HCEC 1CT (cell line): ENCODE data around the gene DNAJC27.

ENCODE experiments used
- DNase-seq: peaks from one replicate; pipeline ENCODE4 v3.0.0-alpha.2; 2017

Gene DNAJC27

DNA sequence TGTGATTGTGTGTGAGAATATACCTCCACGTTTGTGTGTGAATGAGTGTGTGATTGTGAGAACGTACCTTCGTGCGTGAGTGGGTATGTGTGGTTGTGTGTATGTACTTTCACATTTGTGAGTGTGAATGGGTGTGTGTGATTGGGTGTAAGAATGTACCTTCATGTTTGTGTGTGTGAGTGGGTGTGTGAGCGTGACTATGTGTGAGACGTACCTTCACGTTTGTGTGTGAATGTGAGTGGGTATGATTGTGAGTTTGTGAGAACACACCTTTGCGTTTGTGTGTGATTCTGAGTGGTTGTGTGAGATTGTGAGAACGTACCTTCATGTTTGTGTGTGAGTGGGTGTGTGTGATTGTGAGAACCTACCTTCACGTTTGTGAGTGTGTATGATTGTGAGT lies 45.9 kb downstream of the DNAJC27 start:
- no peak for DNase-seq

DNA sequence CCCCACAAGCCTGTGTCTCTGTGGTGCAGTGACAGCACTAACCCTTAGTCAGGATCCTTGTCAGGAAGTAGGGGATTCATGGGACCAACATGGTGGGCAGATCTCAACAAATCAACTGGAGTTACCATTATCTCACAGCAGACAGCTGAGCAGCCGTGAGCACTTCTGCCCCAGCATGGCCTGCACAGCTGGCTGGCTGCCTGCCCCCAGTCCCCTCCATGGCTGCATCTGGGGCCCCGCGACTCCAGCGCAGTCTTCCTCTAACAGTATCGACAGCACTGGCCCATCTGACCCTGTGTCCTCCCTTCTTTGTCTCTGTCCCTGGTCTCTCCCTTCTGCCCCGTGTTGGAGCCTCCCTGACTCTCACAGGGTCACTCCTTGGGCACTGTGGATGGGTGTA lies 47.0 kb downstream of the DNAJC27 start:
- no peak for DNase-seq

DNA sequence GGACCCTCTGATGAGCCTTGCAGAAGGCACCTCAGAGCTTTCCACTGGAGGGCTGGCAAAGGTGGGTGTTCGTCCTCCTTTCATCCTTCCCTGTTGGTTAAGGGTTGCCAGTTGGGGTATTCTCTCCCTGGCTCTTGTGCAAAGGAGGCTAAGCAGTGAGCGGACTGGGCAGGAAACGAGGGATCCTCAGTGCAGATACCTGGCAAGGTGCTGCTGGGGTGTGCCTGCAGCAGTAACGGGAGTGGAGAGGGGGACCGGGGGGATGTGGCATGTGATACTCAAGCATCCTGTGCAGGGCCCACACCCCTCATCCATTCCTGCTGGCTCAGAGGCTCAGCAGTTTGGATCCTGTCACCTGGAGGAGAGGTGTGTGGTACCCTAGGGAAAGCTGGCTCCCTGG lies 47.5 kb downstream of the DNAJC27 start:
- no peak for DNase-seq

DNA sequence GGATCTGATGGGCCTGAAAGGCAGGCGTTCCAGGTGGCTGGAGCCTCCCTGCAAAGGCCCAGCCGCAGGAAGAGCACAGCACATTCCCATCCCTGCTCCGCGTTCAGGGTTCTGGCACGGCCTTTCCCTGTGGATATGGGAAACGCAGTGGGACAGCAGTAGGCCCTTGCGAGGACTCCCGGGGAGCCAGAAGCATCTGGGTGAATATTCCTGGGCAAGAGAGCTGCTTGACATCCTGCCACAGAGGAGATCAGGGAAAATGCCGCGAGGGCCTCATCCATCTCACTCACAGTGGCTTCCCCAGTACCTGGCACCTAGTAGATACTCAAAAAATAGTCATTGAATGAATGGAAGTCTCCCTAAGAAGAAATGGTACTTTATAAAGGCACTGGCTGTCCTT lies 48.6 kb downstream of the DNAJC27 start:
- DNase-seq: no peak

DNA sequence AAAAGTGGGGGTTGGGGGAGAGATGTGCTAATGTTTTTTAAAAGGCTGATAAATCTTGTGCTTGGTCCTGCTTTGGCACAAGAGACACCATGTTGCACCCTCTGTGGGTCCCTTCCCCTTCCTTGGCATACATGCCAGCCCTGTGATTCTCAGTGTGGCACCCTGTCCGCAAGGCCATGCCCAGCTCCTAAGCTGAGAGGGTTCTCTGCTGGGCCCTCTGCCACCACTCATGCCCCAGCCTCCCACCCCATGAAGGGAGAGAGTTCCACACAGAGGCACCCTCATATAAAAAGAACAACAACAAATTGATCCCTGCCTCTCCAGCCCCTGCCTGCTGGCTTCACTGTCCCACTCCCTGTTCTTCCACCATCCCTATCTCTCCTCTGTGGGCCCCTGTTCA lies 49.2 kb downstream of the DNAJC27 start:
- DNase-seq: no peak

- peak; percentile 16 for DNase-seq
Observed at GRCh38 chr2:24920809-24921441, 50.8 kb downstream of the DNAJC27 start.

GRCh38 chr2:24920098-24920808 lies 51.5 kb downstream of the DNAJC27 start, which contains the start of gene ADCY3:
TSS of gene ADCY3 (minus strand) at chr2:24920237. CDS start at chr2:24918987, 1,250 bp downstream.
- peak; percentile 37 for DNase-seq

GRCh38 chr2:24919506-24920097 lies 52.2 kb downstream of the DNAJC27 start:
- DNase-seq: peak; percentile 12

GRCh38 chr2:24919037-24919505 lies 52.7 kb downstream of the DNAJC27 start:
- DNase-seq: peak; percentile 18

DNA sequence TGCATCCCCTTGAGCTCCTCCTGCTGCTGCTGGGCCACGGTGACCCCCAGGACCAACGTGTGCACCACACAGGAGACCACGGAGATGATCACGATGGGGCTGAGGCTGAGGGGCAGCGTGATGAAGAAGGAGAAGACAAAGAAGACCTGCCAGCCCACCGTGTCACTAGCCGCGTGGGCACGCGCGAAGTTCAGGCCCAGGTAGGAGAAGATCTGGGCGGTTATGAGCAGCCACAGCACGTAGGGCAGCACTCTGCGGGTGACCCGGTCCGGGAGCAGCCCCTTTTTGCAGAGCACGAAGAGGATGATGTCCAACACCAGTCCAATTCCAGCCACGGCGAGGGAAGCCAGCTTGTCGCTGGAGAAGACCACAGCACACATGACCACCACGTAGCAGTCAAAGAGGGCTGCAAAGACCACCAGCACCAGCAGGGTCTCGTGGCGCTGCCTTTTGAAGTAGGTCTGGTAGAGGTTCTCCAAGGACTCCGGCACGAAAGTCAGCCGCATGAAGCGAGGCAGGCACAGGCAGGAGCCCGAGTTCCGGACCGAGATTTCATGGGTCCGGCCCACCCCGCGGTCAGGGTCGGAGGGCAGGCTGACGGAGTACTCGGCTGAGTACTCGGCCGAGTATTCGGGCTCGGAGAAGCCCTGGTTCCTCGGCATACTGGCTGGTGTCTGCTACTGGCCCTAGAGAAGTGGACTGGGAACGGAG lies 53.3 kb downstream of the DNAJC27 start:
- no peak for DNase-seq

DNA sequence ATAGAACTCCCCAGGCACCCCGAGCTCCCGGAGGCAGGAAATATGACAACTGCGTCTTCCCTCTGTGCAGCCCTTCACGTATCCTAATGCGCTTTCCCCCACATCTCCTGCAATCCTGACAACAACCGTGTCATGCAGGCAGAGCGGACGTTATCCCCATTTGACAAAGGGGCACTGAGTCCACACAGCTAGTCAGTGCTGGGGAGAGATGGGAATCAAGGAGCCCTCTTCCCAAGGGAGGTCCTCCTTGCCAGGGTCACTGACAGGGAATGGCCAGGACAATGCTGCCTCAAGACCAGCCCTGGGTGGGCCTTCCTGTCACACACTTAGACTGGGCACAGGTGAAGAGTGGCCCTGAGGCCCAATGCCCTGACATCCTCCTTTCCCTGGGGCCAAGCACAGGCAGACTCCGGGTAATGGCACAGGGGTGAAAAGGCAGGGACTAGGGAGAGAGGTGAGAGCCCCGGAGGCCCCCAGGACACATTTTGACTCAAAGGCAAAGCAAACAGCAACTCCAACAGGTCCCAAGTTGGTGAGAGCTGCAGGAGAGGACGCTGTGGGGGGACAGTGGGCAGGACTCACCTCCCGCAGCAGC lies 53.9 kb downstream of the DNAJC27 start:
- DNase-seq: no peak

GRCh38 chr2:24917086-24917485 lies 54.7 kb downstream of the DNAJC27 start:
- DNase-seq: no peak

DNA sequence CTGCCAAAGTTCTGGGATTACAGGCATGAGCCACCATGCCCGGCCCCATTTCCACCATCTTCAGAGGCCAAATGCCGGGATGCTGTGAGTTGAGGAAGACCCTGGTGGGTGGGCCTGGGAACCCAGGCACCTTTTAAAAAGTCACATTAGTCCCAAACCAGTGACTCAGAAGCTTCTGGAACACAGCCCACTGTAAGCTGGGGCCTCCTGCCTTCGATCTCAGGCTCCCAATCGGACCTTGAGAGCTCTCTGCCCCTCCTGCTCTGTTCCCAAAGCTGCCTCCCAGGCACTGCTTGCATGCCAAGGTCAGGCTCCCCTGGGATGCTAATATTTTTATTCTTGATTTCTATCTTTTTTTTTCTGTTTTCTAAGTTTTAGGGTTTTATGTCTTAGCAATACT lies 56.0 kb downstream of the DNAJC27 start:
- DNase-seq: no peak

DNA sequence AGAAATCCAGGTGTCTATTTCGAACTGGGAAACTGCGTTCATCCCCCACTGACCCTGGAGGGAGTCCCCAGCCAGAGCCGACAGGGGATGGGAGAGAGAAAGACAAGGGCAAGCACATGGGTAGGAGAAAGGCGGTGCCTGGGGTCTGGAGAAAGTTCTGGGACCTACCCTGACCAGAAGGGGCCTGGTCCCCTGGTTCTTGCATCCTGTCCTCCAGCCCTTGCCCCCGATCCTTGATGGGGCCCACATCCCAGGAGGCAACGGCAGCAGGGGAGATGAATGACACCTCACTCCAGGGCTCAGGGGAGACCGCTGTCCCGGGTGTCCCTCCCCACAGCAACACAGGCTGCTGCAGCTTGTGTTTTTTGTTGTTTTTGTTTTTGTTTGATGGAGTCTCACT lies 56.6 kb downstream of the DNAJC27 start:
- DNase-seq: no peak

GRCh38 chr2:24914713-24915112 lies 57.0 kb downstream of the DNAJC27 start:
- DNase-seq: no peak

DNA sequence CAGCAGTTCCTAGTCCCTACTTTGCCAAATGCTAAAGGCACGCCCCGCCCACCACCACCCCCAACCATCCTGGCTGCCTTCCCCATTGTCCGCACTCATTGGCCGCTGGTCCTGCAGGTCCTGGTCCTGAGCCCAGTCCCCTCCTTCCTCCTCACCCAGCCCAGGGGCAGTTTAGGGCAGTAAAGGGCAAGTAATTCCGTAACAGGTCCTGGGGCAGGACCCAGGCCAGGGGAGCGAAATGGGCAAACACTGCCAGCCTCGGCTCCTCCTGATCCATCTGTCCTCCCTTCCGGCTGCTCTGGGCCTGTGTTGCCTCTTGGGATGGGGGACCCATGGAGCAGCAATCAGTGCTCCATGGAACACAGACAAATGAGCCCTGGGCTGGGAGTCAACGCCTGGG lies 57.8 kb downstream of the DNAJC27 start:
- DNase-seq: no peak

DNA sequence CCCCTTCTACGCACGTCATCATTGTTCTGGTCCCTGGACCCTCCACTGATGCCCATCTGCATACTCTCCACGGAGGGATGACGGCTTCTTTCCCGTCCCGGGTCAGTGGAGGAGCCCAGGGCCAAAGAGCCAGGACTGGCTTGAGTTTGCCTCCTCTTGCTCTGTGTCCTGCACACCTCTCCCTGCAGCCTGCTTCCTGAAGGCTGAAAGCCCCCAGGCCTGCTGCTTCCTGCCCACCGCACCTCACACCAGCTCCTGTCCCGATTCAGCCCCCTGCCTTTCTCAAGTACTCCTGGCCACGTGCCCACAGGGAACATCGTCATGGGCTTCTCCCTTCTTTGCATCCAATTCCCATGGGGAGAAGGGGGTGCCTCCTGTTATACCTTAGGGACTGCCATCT lies 58.8 kb downstream of the DNAJC27 start:
- no peak for DNase-seq

DNA sequence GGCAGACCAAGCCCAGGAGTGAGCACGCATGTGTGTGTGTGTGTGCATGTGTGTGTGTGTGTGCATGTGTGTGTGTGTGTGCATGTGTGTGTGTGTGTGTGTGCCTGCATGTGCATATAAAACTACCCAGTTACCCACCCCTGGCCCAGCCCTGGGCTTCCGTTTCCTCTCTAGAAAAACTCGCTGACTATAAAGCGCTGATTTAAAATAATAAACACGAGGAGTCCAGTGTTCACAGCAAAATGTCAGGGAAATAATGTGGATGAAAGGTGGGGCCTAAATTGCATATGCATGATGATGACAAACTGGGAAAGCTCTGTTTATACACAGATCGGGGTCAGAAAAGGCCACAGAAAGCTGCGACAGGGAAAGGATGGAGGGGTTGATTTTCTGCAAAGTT lies 59.2 kb downstream of the DNAJC27 start:
- no peak for DNase-seq

DNA sequence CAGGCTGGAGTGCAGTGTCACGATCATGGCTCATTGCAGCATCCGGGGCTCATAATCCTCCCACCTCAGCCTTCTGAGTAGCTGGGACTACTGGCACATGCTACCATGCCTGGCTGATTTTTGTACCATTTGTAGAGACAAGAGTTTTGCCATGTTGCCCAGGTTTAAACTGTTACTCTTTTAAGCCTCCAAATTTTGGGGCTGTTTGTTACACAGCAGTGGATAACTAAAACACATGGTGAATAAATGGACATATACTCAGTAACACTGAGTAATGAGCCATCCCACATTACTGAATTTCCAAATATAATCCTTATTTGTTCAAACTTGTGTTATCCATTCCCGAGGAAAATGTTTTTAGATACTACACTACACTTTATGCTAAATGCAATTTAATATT lies 61.5 kb downstream of the DNAJC27 start:
- no peak for DNase-seq

DNA sequence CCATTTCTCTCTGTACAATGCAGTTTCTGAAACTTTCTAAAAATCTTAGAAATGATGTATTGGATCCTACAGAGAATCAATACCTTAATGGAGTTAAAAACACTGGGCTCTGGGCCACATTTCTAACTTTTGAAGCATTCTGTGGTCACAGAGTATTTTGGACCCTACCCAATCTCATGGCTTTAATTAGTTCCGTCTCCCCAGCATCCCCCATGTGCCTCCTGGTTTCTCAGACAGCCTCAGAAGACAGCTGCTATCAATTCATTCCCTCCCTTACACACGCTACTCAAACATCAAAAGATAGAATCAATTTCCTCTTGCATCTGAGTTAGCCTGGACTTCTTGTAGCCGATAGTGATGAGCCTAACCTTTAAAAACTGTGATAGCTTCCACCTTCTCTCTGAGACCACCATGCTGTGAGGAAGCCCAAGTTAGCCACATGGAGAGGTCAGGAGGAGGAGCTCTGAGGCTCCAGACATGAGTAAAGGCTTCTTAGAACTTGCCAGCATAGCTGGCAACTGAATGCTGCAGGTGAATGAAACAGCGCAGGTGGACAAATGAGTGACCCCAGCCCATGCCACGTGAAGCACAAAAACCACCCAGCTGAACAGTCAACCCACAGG lies 62.1 kb downstream of the DNAJC27 start:
- DNase-seq: no peak

- no peak for DNase-seq
Observed at GRCh38 chr2:24908461-24908901, 63.3 kb downstream of the DNAJC27 start.

DNA sequence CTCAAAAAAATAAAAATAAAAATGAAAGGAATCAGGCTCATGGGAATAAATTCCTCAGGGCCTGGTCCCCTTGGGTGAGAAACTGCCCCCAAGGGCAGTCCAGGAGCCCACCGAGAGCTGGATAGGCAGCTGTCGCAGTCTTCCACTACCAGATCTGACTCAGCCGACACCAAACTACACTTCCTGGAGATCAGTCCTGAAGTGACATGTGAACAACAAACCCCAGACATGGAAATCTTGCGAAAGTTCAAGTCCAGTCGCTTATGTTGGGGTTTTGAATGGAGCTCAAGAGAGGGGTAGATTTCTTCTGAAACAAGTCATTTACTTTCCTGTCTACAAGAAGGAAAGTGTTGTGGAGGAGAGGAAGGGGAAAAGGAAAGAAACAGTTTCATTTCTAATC lies 64.6 kb downstream of the DNAJC27 start:
- no peak for DNase-seq

GRCh38 chr2:24906466-24906865 lies 65.3 kb downstream of the DNAJC27 start:
- no peak for DNase-seq
